Measurements from ENCODE around the gene SHBG. TPM values are rescaled to one million over a fixed set of nuclear protein-coding genes. Genes with fewer than 3 reads are reported as not detected.
"Not testable (repeated sequence)": the region's sequence is repeated elsewhere in the genome, so short reads cannot be mapped to it uniquely, and the experiment has no call there.

Gene SHBG
- total RNA-seq, 1 donor from 2014 or later, result 0.87 TPM

GRCh38 chr17:7634384-7634783 lies 4.4 kb downstream of the SHBG start:
- peak; percentile 32 for ATAC-seq
- peak; percentile 38 for TF ChIP-seq CTCF (IDR thresholded peaks at IDR 0.05)
- Histone ChIP-seq H3K36me3 (no peaks in the 10 kb centered on the region), H3K27me3 (no peaks in the 10 kb centered on the region), H3K27ac (no peak overlapping the region), H3K4me3 (no peak overlapping the region), H3K9me3 (no peaks in the 10 kb centered on the region), H3K4me1 (no peaks in the 10 kb centered on the region)
- no peak for DNase-seq
- intact Hi-C loops (cut with DNase I), result no loop called here

- ATAC-seq, result no peak
- Histone ChIP-seq H3K36me3 (no peaks in the 10 kb centered on the region), H3K9me3 (no peaks in the 10 kb centered on the region), H3K4me1 (no peaks in the 10 kb centered on the region), H3K27ac (no peak overlapping the region), H3K4me3 (no peak overlapping the region), H3K27me3 (no peaks in the 10 kb centered on the region)
- no peak for TF ChIP-seq CTCF (IDR thresholded peaks at IDR 0.05)
- DNase-seq, result no peak
- intact Hi-C loops (cut with DNase I), result no loop called here
Observed at GRCh38 chr17:7636163-7636562, 6.2 kb downstream of the SHBG start.

- no peak for TF ChIP-seq CTCF (IDR thresholded peaks at IDR 0.05)
- DNase-seq (no peak), ATAC-seq (no peak)
- Histone ChIP-seq H3K4me3 (no peak overlapping the region), H3K9me3 (no peaks in the 10 kb centered on the region), H3K27me3 (no peaks in the 10 kb centered on the region), H3K4me1 (no peaks in the 10 kb centered on the region), H3K36me3 (no peaks in the 10 kb centered on the region), H3K27ac (no peak overlapping the region)
- intact Hi-C loops (cut with DNase I), result no loop called here
Observed at GRCh38 chr17:7640783-7641182, 10.8 kb downstream of the SHBG start.

GRCh38 chr17:7641635-7642034 lies 11.7 kb downstream of the SHBG start:
- DNase-seq; H3K27me3 ChIP-seq; H3K36me3 ChIP-seq; H3K27ac ChIP-seq; ATAC-seq; intact Hi-C loops (cut with DNase I); H3K9me3 ChIP-seq; H3K4me1 ChIP-seq; H3K4me3 ChIP-seq: not testable (repeated sequence)

- DNase-seq (no peak), ATAC-seq (peak; percentile 74)
- no peak for TF ChIP-seq CTCF (IDR thresholded peaks at IDR 0.05)
- intact Hi-C loops (cut with DNase I), result no loop called here
- Histone ChIP-seq H3K9me3 (no peaks in the 10 kb centered on the region), H3K36me3 (no peaks in the 10 kb centered on the region), H3K27me3 (peaks cover 3% of the 10 kb centered on the region), H3K4me1 (no peaks in the 10 kb centered on the region), H3K27ac (no peak overlapping the region), H3K4me3 (no peak overlapping the region)
Observed at GRCh38 chr17:7644775-7645174, 14.8 kb downstream of the SHBG start.

GRCh38 chr17:7646457-7646856 lies 16.5 kb downstream of the SHBG start:
- Histone ChIP-seq H3K27ac (no peak overlapping the region), H3K4me3 (no peak overlapping the region), H3K4me1 (peaks cover 14% of the 10 kb centered on the region), H3K36me3 (no peaks in the 10 kb centered on the region), H3K27me3 (peaks cover 19% of the 10 kb centered on the region), H3K9me3 (no peaks in the 10 kb centered on the region)
- no peak for DNase-seq
- no peak for TF ChIP-seq CTCF (IDR thresholded peaks at IDR 0.05)
- ATAC-seq, result no peak
- intact Hi-C loops (cut with DNase I), result no loop called here

Measured in upper lobe of right lung (tissue), 1 donor.